Measurements from ENCODE around the gene SHC2.

SHC2 gene

GRCh38 chr19:377801-378581, 82.8 kb downstream of the SHC2 start:
- no peak for TF ChIP-seq CTCF (IDR thresholded peaks at IDR 0.05; ENCODE audit: borderline replicate concordance, insufficient read depth, low read depth, low read length)
- H3K4me3 ChIP-seq (ENCODE audit: low read depth, low read length), result no peak overlapping the region

- TF ChIP-seq CTCF (IDR thresholded peaks at IDR 0.05; ENCODE audit: borderline replicate concordance, insufficient read depth, low read depth, low read length), result no peak
These were observed 84.7 kb downstream of the SHC2 start for GRCh38 chr19:376111-376470.

GRCh38 chr19:375395-376110, 85.3 kb downstream of the SHC2 start:
- H3K4me3 ChIP-seq (ENCODE audit: low read depth, low read length), result no peak overlapping the region
- no peak for TF ChIP-seq CTCF (IDR thresholded peaks at IDR 0.05; ENCODE audit: borderline replicate concordance, insufficient read depth, low read depth, low read length)

More at GRCh38 chr19:376111-376470, 84.7 kb downstream of the SHC2 start:
- H3K4me3 ChIP-seq (ENCODE audit: low read depth, low read length), result no peak overlapping the region

- no peak for TF ChIP-seq CTCF (IDR thresholded peaks at IDR 0.05; ENCODE audit: borderline replicate concordance, insufficient read depth, low read depth, low read length)
These were observed 86.0 kb downstream of the SHC2 start for GRCh38 chr19:374886-375235.

GRCh38 chr19:374183-374885, 86.5 kb downstream of the SHC2 start:
- no peak for TF ChIP-seq CTCF (IDR thresholded peaks at IDR 0.05; ENCODE audit: borderline replicate concordance, insufficient read depth, low read depth, low read length)
- H3K4me3 ChIP-seq (ENCODE audit: low read depth, low read length), result no peak overlapping the region

More at GRCh38 chr19:374886-375235, 86.0 kb downstream of the SHC2 start:
- no peak overlapping the region for H3K4me3 ChIP-seq (ENCODE audit: low read depth, low read length)

- no peak overlapping the region for H3K4me3 ChIP-seq (ENCODE audit: low read depth, low read length)
- no peak for TF ChIP-seq CTCF (IDR thresholded peaks at IDR 0.05; ENCODE audit: borderline replicate concordance, insufficient read depth, low read depth, low read length)
These were observed 87.2 kb downstream of the SHC2 start for GRCh38 chr19:373391-374182.

Data from GM12875 (cell line).